ENCODE measurements around the gene RAD51B. TPM values are rescaled to one million over a fixed set of nuclear protein-coding genes. Genes with fewer than 3 reads are reported as not detected.
A peak's percentile ranks its signal among the peaks of the same experiment; 100 is the strongest.

The RAD51B gene
- total RNA-seq, 4 donors from 2014 or later: 14.0 to 16.4 (median 14.8) TPM

DNA sequence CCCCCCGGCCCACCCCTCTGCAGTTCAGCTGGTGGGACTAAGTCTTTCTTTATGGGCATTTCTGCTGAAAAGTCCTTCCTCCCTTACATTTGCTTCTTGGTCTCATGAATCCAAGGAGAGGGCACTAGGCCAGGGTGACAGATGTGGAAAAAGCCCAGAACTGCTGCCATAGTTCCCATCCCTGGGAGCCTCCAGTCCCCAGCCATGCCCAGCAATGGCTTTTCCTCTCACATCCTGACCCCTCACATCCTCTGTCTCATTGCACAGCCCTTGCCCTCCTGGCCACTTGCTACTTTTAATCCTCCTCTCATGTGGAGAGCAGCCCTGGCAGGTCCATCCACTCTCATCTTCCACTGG, 850.8 kb downstream of the RAD51B start:
- DNase-seq: no peak
- intact Hi-C loops (cut with DNase I): no loop called here
- Histone ChIP-seq H3K36me3 (no peaks in the 10 kb centered on the region), H3K27ac (peak overlapping the region in 2 of 3 donors; percentile 56), H3K4me1 (peaks cover 8 to 53% of the 10 kb centered on the region in 2 donors), H3K27me3 (no peaks in the 10 kb centered on the region), H3K9me3 (no peaks in the 10 kb centered on the region), H3K4me3 (replicated peaks in 1 of 3) (no peak overlapping the region)
- TF ChIP-seq CTCF (IDR thresholded peaks at IDR 0.05) (no peak), POLR2A (IDR thresholded peaks at IDR 0.05) (no peak)
- WGBS, 2 donors: 75 to 90% methylated on average over 1 of the region's 1 CpG

DNA sequence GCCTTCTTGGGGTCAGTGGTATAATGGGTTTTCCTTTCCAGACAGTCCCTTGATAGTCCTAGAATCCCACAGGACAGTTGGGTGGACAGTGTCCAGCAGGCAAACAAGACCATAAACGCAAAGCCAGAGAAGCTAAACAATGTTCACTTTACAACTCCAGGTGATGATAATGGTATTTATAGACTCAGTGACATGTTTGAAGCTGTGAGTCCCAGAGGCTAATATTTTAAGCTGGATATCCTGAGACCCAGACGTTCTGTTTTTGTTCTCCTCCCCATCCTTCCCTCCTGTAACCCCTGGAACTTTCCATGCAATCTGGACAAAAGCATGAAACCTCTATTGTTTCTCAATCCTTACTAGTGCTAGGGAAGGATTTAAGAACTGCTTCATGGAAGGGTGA, 852.3 kb downstream of the RAD51B start:
- H3K9me3 ChIP-seq: no peaks in the 10 kb centered on the region
- TF ChIP-seq POLR2A (IDR thresholded peaks at IDR 0.05): no peak
- TF ChIP-seq CTCF (IDR thresholded peaks at IDR 0.05): no peak
- no peaks in the 10 kb centered on the region for H3K27me3 ChIP-seq
- H3K27ac ChIP-seq: peak overlapping the region in 2 of 3 donors; percentile 2 to 56
- peaks cover 8 to 53% of the 10 kb centered on the region in 2 donors for H3K4me1 ChIP-seq
- DNase-seq: no peak
- no peak overlapping the region for H3K4me3 ChIP-seq (replicated peaks in 1 of 3)
- 66 to 74% methylated on average over 2 of the region's 2 CpGs for WGBS, 2 donors
- intact Hi-C loops (cut with DNase I): no loop called here
- no peaks in the 10 kb centered on the region for H3K36me3 ChIP-seq

DNA sequence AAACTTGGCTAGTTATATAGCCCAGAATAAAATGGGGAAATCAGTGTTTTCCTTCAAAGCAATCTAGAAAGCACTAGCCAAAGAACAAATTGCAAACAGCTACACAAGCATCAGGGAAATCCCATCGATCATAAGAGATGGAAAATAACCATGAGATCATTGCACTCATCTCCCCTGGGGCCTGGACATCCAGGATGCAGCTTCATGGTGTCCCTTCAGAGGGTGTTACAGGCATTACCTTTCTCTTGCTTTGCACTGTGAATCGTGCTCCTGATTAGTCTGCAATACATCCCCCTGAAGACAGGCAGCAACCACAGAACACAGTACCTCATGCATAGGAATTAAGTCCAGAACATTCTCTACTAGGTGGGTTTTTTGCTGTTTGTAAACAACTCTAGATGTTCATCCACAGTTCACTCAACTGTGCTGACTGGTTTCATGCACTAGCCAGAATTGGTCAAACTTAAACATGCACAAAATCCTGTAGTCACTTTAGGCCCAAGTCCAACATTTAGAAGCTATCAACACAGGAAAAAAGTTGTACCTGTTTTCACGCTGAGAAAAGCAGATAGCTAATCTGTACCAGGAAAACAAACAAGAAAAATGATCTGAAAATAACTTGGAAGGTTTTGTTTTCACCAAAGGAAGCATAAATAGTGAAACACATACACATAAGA, 853.2 kb downstream of the RAD51B start:
- Histone ChIP-seq H3K9me3 (no peaks in the 10 kb centered on the region), H3K27me3 (no peaks in the 10 kb centered on the region), H3K36me3 (no peaks in the 10 kb centered on the region), H3K27ac (peak overlapping the region in 2 of 3 donors; percentile 2 to 56), H3K4me1 (peaks cover 8 to 53% of the 10 kb centered on the region in 2 donors), H3K4me3 (replicated peaks in 1 of 3) (no peak overlapping the region)
- intact Hi-C loops (cut with DNase I): no loop called here
- TF ChIP-seq POLR2A (IDR thresholded peaks at IDR 0.05) (no peak), CTCF (IDR thresholded peaks at IDR 0.05) (no peak)
- 58% methylated on average over 3 of the region's 3 CpGs for WGBS, 2 donors
- no peak for DNase-seq

DNA sequence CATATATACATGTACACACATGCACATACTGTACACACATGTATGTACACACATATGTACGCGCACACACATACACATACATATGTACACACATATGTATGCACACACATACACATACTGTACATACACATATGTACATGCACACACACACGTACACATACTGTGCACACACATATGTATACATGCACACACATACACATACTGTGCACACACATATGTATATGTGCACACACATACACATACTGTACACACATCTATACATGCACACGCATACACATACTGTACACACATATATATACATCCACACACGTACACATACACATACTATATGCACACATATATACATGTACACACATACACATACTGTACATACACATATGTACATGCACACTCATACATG, 853.9 kb downstream of the RAD51B start:
- WGBS, 2 donors: 62 to 93% methylated on average over 5 of the region's 5 CpGs
- no peaks in the 10 kb centered on the region for H3K27me3 ChIP-seq
- no peak for TF ChIP-seq CTCF (IDR thresholded peaks at IDR 0.05)
- no peak for TF ChIP-seq POLR2A (IDR thresholded peaks at IDR 0.05)
- peaks cover 8 to 53% of the 10 kb centered on the region in 2 donors for H3K4me1 ChIP-seq
- no peak overlapping the region for H3K27ac ChIP-seq
- DNase-seq: no peak
- H3K36me3 ChIP-seq: no peaks in the 10 kb centered on the region
- no peak overlapping the region for H3K4me3 ChIP-seq (replicated peaks in 1 of 3)
- intact Hi-C loops (cut with DNase I): no loop called here
- no peaks in the 10 kb centered on the region for H3K9me3 ChIP-seq

DNA sequence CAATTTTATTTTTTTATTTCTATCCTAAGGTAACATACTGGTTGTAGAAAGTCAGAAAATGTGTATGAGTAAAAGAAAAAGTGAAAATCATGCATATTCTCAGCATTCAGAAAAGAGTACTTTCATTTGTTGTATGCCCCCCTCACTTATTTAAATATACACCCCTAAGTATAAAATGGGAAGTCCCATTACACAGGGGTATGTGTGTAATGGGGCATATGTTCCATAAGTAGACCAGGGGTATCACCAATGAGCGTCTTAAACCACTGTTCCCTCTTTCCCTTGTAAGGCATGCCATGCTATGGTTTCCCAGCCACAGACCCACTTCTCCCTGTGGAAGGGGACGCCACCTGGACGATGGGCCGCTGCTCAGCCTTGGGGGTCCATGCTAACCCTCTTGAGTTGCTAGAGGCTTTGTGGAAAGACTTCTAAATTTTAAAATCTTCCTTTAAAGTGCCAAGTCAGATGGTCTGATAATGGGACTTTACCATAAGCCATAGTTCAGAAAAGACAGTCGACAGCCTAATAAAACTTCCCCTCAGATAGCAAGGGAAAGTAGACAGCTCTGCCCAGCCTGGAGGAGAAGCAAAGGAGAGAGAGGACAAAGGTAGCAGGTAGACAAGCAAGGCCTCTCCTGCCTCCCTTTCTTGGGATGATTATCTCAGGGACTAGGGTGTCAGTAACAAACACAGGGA, 855.1 kb downstream of the RAD51B start:
- 94 to 98% methylated on average over 5 of the region's 5 CpGs for WGBS, 2 donors
- intact Hi-C loops (cut with DNase I): no loop called here
- H3K27me3 ChIP-seq: no peaks in the 10 kb centered on the region
- peaks cover 8 to 45% of the 10 kb centered on the region in 2 donors for H3K4me1 ChIP-seq
- DNase-seq: no peak
- no peak overlapping the region for H3K4me3 ChIP-seq (replicated peaks in 1 of 3)
- H3K9me3 ChIP-seq: no peaks in the 10 kb centered on the region
- no peak overlapping the region for H3K27ac ChIP-seq
- no peak for TF ChIP-seq POLR2A (IDR thresholded peaks at IDR 0.05)
- no peak for TF ChIP-seq CTCF (IDR thresholded peaks at IDR 0.05)
- no peaks in the 10 kb centered on the region for H3K36me3 ChIP-seq

All from thyroid gland (tissue), 4 donors.